ENCODE measurements around the gene RALGAPB. TPM values are rescaled to one million over a fixed set of nuclear protein-coding genes. Genes with fewer than 3 reads are reported as not detected.
"Not testable (repeated sequence)": the region's sequence is repeated elsewhere in the genome, so short reads cannot be mapped to it uniquely, and the experiment has no call there.

RALGAPB gene
- total RNA-seq, 4 donors from 2014 or later = 54.7 to 69.2 (median 61.1) TPM

DNA sequence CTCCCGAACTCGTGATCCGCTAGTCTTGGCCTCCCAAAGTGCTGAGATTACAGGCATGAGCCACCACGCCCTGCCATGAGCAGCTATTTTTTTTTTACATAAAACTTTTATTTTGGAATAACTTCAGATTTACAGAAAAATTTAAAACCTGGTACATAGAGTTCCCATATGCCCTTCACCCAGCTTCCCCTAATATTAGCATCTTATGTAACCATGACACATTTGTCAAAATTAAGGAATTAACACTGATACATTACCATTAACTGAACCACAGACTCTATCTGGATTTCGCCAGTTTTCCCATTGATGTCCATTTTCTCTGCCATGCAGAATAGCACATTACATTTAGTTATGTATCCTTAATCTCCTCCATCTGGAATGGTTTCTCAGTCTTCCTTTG is 14.3 kb upstream of the RALGAPB start:
- no peak for DNase-seq
- H3K27ac ChIP-seq = no peak overlapping the region
- H3K27me3 ChIP-seq = no peaks in the 10 kb centered on the region
- TF ChIP-seq, protein P1, sequence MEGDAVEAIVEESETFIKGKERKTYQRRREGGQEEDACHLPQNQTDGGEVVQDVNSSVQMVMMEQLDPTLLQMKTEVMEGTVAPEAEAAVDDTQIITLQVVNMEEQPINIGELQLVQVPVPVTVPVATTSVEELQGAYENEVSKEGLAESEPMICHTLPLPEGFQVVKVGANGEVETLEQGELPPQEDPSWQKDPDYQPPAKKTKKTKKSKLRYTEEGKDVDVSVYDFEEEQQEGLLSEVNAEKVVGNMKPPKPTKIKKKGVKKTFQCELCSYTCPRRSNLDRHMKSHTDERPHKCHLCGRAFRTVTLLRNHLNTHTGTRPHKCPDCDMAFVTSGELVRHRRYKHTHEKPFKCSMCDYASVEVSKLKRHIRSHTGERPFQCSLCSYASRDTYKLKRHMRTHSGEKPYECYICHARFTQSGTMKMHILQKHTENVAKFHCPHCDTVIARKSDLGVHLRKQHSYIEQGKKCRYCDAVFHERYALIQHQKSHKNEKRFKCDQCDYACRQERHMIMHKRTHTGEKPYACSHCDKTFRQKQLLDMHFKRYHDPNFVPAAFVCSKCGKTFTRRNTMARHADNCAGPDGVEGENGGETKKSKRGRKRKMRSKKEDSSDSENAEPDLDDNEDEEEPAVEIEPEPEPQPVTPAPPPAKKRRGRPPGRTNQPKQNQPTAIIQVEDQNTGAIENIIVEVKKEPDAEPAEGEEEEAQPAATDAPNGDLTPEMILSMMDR (IDR thresholded peaks at IDR 0.05) = no peak
- no peak for TF ChIP-seq POLR2A (IDR thresholded peaks at IDR 0.05)
- H3K4me3 ChIP-seq = no peak overlapping the region
- H3K36me3 ChIP-seq = no peaks in the 10 kb centered on the region
- H3K9me3 ChIP-seq = no peaks in the 10 kb centered on the region
- H3K4me1 ChIP-seq = peaks cover 0 to 6% (median 0%) of the 10 kb centered on the region in 4 donors

DNA sequence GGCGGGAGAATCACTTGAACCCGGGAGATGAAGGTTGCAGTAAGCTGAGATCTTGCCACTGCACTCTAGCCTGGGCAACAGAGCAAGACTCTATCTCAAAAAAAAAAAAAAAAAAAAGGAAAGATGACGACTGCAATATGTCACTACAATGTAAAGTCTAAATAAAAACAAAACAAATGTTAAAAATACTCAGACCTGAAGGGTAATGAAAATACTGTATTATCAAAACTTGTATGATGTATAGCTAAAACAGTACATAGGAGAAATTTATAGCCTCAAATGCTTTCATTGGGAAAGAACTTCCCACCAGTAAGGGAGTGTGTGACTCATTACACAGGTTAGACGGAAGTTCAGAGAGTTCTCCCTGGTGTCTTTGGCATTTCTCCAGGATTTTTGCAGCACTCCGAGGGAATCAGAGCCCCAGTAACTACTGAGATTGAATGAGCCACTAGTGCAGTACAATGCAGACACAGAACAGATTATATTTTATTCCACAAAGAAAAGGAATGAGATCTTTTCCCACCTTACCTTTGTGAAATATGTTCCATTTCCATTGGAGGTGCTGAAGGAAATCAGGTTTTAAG is 12.5 kb upstream of the RALGAPB start:
- TF ChIP-seq, protein P1 (IDR thresholded peaks at IDR 0.05) = no peak
- Histone ChIP-seq H3K9me3 (no peaks in the 10 kb centered on the region), H3K4me1 (no peaks in the 10 kb centered on the region), H3K4me3 (peak overlapping the region in 1 of 4 donors; percentile 21), H3K36me3 (no peaks in the 10 kb centered on the region), H3K27me3 (no peaks in the 10 kb centered on the region), H3K27ac (peak overlapping the region in 2 of 4 donors; percentile 68 to 82)
- DNase-seq = peak in 1 of 3 donors; percentile 60

GRCh38 chr20:38460631-38461030 is 12.0 kb upstream of the RALGAPB start:
- not testable (repeated sequence) for H3K36me3 ChIP-seq, H3K9me3 ChIP-seq, H3K4me1 ChIP-seq, H3K27me3 ChIP-seq, DNase-seq
- peak overlapping the region in 1 of 4 donors; percentile 21 for H3K4me3 ChIP-seq
- H3K27ac ChIP-seq = peak overlapping the region in 2 of 4 donors; percentile 68 to 82

- H3K4me3 ChIP-seq, H3K9me3 ChIP-seq, DNase-seq, H3K36me3 ChIP-seq, H3K27me3 ChIP-seq, H3K4me1 ChIP-seq: not testable (repeated sequence)
- H3K27ac ChIP-seq = peak overlapping the region in 1 of 4 donors; percentile 61
Observed at GRCh38 chr20:38461167-38461566, 11.5 kb upstream of the RALGAPB start.

GRCh38 chr20:38461569-38461968 is 11.1 kb upstream of the RALGAPB start:
- not testable (repeated sequence) for H3K27me3 ChIP-seq, H3K4me3 ChIP-seq, H3K27ac ChIP-seq, H3K4me1 ChIP-seq, H3K9me3 ChIP-seq, H3K36me3 ChIP-seq
- DNase-seq = peak in 1 of 3 donors; percentile 37

DNA sequence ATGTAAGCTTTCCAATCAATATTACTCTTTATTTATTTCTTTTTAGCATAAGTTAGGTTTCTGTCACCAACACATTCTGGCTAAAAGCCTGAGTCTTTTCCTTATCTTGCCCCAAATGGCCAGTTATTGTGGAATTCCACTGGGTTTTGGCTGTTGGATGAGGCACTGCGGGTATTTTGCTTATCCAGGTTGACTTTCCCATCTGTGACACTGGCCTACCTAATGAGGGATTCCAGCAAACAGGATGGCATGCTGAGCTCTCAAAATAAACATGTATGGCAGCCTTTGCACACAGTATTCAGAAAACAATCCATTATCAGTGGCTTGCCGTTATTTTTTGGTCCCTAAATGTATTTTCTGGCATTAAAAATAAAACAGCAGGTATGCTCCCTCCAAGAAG is 6.5 kb upstream of the RALGAPB start:
- no peak for DNase-seq
- Histone ChIP-seq H3K4me3 (no peak overlapping the region), H3K27me3 (no peaks in the 10 kb centered on the region), H3K27ac (no peak overlapping the region), H3K36me3 (no peaks in the 10 kb centered on the region), H3K4me1 (no peaks in the 10 kb centered on the region), H3K9me3 (no peaks in the 10 kb centered on the region)
- TF ChIP-seq POLR2A (IDR thresholded peaks at IDR 0.05) = no peak
- TF ChIP-seq, protein P1 (IDR thresholded peaks at IDR 0.05) = no peak

- Histone ChIP-seq H3K27me3 (no peaks in the 10 kb centered on the region), H3K36me3 (no peaks in the 10 kb centered on the region), H3K4me1 (peaks cover 0 to 7% (median 0%) of the 10 kb centered on the region in 4 donors), H3K4me3 (no peak overlapping the region), H3K27ac (no peak overlapping the region), H3K9me3 (no peaks in the 10 kb centered on the region)
- no peak for TF ChIP-seq POLR2A (IDR thresholded peaks at IDR 0.05)
- TF ChIP-seq, protein P1 (IDR thresholded peaks at IDR 0.05) = no peak
- no peak for DNase-seq
Observed at GRCh38 chr20:38466983-38467382, 5.7 kb upstream of the RALGAPB start.
